Endothelial cell of umbilical vein (primary cell): ENCODE data around the gene ZFYVE21. TPM values are rescaled to one million over a fixed set of nuclear protein-coding genes. Genes with fewer than 3 reads are reported as not detected.

ENCODE experiments used
- BruUV-seq: library from RNA; stranded (reverse); fragments of 400-500 nt; replicated peaks from 2 replicates; lab custom pipeline; 2021; lab: Mats Ljungman, UMichigan
- CTCF ChIA-PET: fragments of 300-600, 350-600 bp; sonication (Branson Sonifier 250); formaldehyde crosslinking; loops from one replicate; lab custom pipeline; 2021; ENCODE audit warnings: antibody characterized with exemption, inconsistent platforms; lab: Charles Lee
- POLR2A ChIA-PET: fragments of 300-600, 350-600 bp; sonication (Branson Sonifier 250); formaldehyde crosslinking; loops from one replicate; lab custom pipeline; 2021; ENCODE audit warnings: antibody characterized with exemption, inconsistent platforms; lab: Charles Lee
- DNase-seq: peaks from one replicate; pipeline ENCODE4 v3.0.0-alpha.2; 2011; ENCODE audit warnings: low read depth, low spot score
- FAIRE-seq: peaks from 2 replicates; lab custom pipeline; 2011; peaks lifted over from hg19 to GRCh38; lab: Jason Lieb, UNC
- H2AFZ ChIP-seq: 2 replicates; pipeline ENCODE4 v1.6.0; 2012; ENCODE audit warnings: low read depth, low read length, control low read depth, inconsistent platforms
- H3K27ac ChIP-seq: 2 replicates; pipeline ENCODE4 v1.5.1; 2011; ENCODE audit warnings: low read depth, mild to moderate bottlenecking, control low read depth, low read length, moderate library complexity; ENCODE audit not compliant: insufficient read depth
- H3K27me3 ChIP-seq, 2 experiments: 2 replicates each; pipeline versions ENCODE4 v1.6.0 to v1.6.1; 2011; ENCODE audit warnings: low read length in 2 of 2, mixed read lengths in 1 of 2; ENCODE audit not compliant: control insufficient read depth in 2 of 2, insufficient read depth in 2 of 2
- H3K36me3 ChIP-seq, 2 experiments: 2 replicates in 1 of 2; 3 replicates in 1 of 2; pipeline ENCODE4 v1.5.1; 2011; ENCODE audit warnings: low read length in 2 of 2, mild to moderate bottlenecking in 1 of 2, moderate library complexity in 1 of 2; ENCODE audit not compliant: control insufficient read depth in 2 of 2, insufficient read depth in 2 of 2; ENCODE audit errors: extremely low read depth in 1 of 2
- H3K4me1 ChIP-seq: 3 replicates; pipeline ENCODE4 v1.5.1; 2011; ENCODE audit warnings: mild to moderate bottlenecking, low read length; ENCODE audit not compliant: control insufficient read depth, insufficient read depth; ENCODE audit errors: extremely low read depth
- H3K4me2 ChIP-seq: 2 replicates; pipeline ENCODE4 v1.6.1; 2011; ENCODE audit warnings: low read length, control low read depth, mixed read lengths; ENCODE audit not compliant: insufficient read depth
- H3K4me3 ChIP-seq, 3 experiments: fragments of 200-600 bp in 1 of 3; sonication (generic), shearing (Covaris generic) in 1 of 3; replicated peaks in 1 of 3; 2 replicates each; pipeline ENCODE4 v1.5.1; 2011 to 2016; ENCODE audit warnings: control low read depth in 3 of 3, low read length in 3 of 3, mild to moderate bottlenecking in 2 of 3, inconsistent platforms in 1 of 3, low read depth in 1 of 3, moderate library complexity in 1 of 3; ENCODE audit not compliant: insufficient read depth in 1 of 3
- H3K79me2 ChIP-seq: 2 replicates; pipeline ENCODE4 v1.6.0; 2012; ENCODE audit warnings: low read length, inconsistent platforms; ENCODE audit not compliant: control insufficient read depth, insufficient read depth
- H3K9ac ChIP-seq: replicated peaks from 2 replicates; pipeline ENCODE3; 2011; ENCODE audit warnings: low read length, control low read depth; ENCODE audit not compliant: insufficient read depth; ENCODE audit errors: extremely low read depth
- H3K9me1 ChIP-seq: replicated peaks from 3 replicates; pipeline ENCODE4 v1.6.0; 2011; ENCODE audit warnings: mild to moderate bottlenecking, low read length; ENCODE audit not compliant: control insufficient read depth, insufficient read depth; ENCODE audit errors: extremely low read depth
- H3K9me3 ChIP-seq: replicated peaks from 2 replicates; pipeline ENCODE4 v1.5.1; 2012; ENCODE audit warnings: low read length, inconsistent platforms; ENCODE audit not compliant: control insufficient read depth, insufficient read depth
- H4K20me1 ChIP-seq: replicated peaks from 2 replicates; pipeline ENCODE3; 2011; ENCODE audit warnings: mild to moderate bottlenecking, low read length; ENCODE audit not compliant: control insufficient read depth, insufficient read depth; ENCODE audit errors: extremely low read depth
- CTCF ChIP-seq, 2 donors: IDR thresholded peaks; 1 replicate in 1 of 2; 2 replicates in 1 of 2; pipeline ENCODE4 v1.5.1; 2011; ENCODE audit warnings: low read length in 2 of 2, mild to moderate bottlenecking in 2 of 2, moderate library complexity in 2 of 2, control low read depth in 1 of 2, inconsistent platforms in 1 of 2, low read depth in 1 of 2; ENCODE audit not compliant: insufficient read depth in 1 of 2; ENCODE audit errors: extremely low read depth in 1 of 2
- EZH2 ChIP-seq: IDR thresholded peaks from 2 replicates; pipeline ENCODE4 v1.6.1; 2012; ENCODE audit warnings: borderline replicate concordance, low read depth, mild to moderate bottlenecking, moderate library complexity, low read length, inconsistent platforms; ENCODE audit not compliant: severe bottlenecking
- FOS ChIP-seq: IDR thresholded peaks from 2 replicates; pipeline ENCODE4 v1.6.1; 2011; ENCODE audit warnings: mild to moderate bottlenecking, low read length, moderate library complexity, borderline replicate concordance; ENCODE audit not compliant: insufficient read depth
- GATA2 ChIP-seq: IDR thresholded peaks from 2 replicates; pipeline ENCODE4 v1.7.0; 2011; ENCODE audit warnings: low read depth, mild to moderate bottlenecking, moderate library complexity, mixed read lengths, low read length; ENCODE audit not compliant: insufficient read length, insufficient read depth
- JUN ChIP-seq: IDR thresholded peaks from 2 replicates; pipeline ENCODE4 v1.6.1; 2011; ENCODE audit warnings: borderline replicate concordance, low read depth; ENCODE audit not compliant: insufficient read length, insufficient read depth
- MYC ChIP-seq: IDR thresholded peaks from one replicate; pipeline ENCODE4 v1.6.1; 2011; ENCODE audit warnings: mild to moderate bottlenecking, low read depth, low read length
- POLR2A ChIP-seq: IDR thresholded peaks from 2 replicates; pipeline ENCODE4 v1.6.1; 2012; ENCODE audit warnings: low read depth, mild to moderate bottlenecking, control low read depth, low read length
- POLR2AphosphoS5 ChIP-seq: IDR thresholded peaks from 2 replicates; pipeline ENCODE4 v1.6.1; 2012; ENCODE audit warnings: low read depth, mild to moderate bottlenecking, control low read depth, low read length, moderate library complexity; ENCODE audit not compliant: insufficient read depth
- dilution Hi-C: fragments of 300-500 bp; cut with MboI; formaldehyde crosslinking; loops from one replicate; pipeline ENCODE4 v1.15.0; 2019; ENCODE audit warnings: low sequenced_read_pairs; ENCODE audit not compliant: extremely low pct_ligation_motif_present
- intact Hi-C: fragments of 100-400 bp; cut with micrococcal nuclease; formaldehyde crosslinking; loops from one replicate; pipeline ENCODE4 v1.10.0; 2022
- polyA plus RNA-seq, 4 experiments: library from polyadenylated mRNA; depleted of rRNA in 3 of 4; stranded (reverse) in 3 of 4; unstranded in 1 of 4; fragments of >200 nt; gene quantifications; 2 replicates each; pipeline versions ENCODE4 v1.2.1 to v1.2.3, GENCODE V29; 2011 to 2012; ENCODE audit warnings: missing spikeins in 1 of 4
- total RNA-seq: library from RNA; stranded (reverse); gene quantifications from 2 replicates; pipeline ENCODE4 v1.2.3, GENCODE V29; 2021
- TF ChIP-seq, protein P1 (sequence below): IDR thresholded peaks from 2 replicates; pipeline ENCODE4 v1.6.1; 2011; ENCODE audit not compliant: insufficient read depth, insufficient read length

Gene ZFYVE21
- total and polyA plus RNA-seq, 2 donors (not counting 3 experiments of a cell fraction or from before 2014, with no cell fraction given), result 54.5 to 98.3 TPM

DNA sequence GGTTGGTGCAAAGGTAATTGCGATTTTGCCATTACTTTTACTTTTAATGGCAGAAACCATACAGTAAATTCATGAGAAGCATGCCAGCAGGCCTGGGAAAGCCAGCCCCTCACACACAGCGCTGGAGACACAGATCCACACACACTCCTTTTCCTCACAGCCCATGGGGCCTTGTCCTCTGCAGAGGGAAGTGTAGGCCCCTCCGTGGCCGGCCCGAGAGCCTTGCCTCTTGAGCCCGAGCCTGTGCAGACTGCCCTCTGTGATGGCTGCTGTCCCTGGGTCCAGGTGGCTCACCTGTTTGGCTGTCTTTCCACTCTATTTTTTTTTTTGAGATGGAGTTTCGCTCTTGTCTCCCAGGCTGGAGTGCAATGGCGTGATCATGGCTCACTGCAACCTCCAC lies 39.7 kb upstream of the ZFYVE21 start:
- Histone ChIP-seq H3K4me3 (no peak overlapping the region), H3K9me3 (no peaks in the 10 kb centered on the region), H3K9me1 (no peaks in the 10 kb centered on the region), H4K20me1 (no peaks in the 10 kb centered on the region), H3K27ac (no peak overlapping the region), H2AFZ (no peak overlapping the region), H3K36me3 (peaks cover 38 to 44% of the 10 kb centered on the region in 2 experiments), H3K27me3 (no peaks in the 10 kb centered on the region), H3K4me1 (no peaks in the 10 kb centered on the region), H3K4me2 (no peak overlapping the region), H3K9ac (no peak overlapping the region), H3K79me2 (peaks cover 2% of the 10 kb centered on the region)
- no TSS peak for BruUV-seq
- TF ChIP-seq EZH2, result no peak
- no peak for TF ChIP-seq POLR2AphosphoS5
- no peak for TF ChIP-seq JUN
- no peak for TF ChIP-seq POLR2A
- no peak for TF ChIP-seq GATA2
- no peak for TF ChIP-seq CTCF (IDR thresholded peaks at IDR 0.05; ENCODE audit: extremely low read depth in 1 of 2, insufficient read depth in 1 of 2, low read depth in 1 of 2, low read length in 2 of 2)
- TF ChIP-seq MYC, result no peak
- no peak for TF ChIP-seq FOS
- TF ChIP-seq, protein P1, sequence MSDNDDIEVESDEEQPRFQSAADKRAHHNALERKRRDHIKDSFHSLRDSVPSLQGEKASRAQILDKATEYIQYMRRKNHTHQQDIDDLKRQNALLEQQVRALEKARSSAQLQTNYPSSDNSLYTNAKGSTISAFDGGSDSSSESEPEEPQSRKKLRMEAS, result no peak
- dilution Hi-C loops (no loop called here), intact Hi-C loops (no loop called here)
- ChIA-PET CTCF (no interaction called here), POLR2A (no interaction called here)
- DNase-seq (no peak), FAIRE-seq (no peak)
